Measurements from ENCODE around the gene HMG20A.

The HMG20A gene

GRCh38 chr15:77503764-77504163 is 83.1 kb downstream of the HMG20A start:
- no peak for DNase-seq

GRCh38 chr15:77504306-77504705 is 83.6 kb downstream of the HMG20A start:
- DNase-seq = no peak

- DNase-seq = no peak
Measured at GRCh38 chr15:77504871-77505270, 84.2 kb downstream of the HMG20A start.

GRCh38 chr15:77505556-77505955 is 84.9 kb downstream of the HMG20A start:
- DNase-seq = no peak

GRCh38 chr15:77506311-77507142 is 85.8 kb downstream of the HMG20A start:
- no peak for DNase-seq

- no peak for DNase-seq
Measured at GRCh38 chr15:77507143-77507897, 86.6 kb downstream of the HMG20A start.

GRCh38 chr15:77507911-77508310 is 87.2 kb downstream of the HMG20A start:
- DNase-seq = no peak

- DNase-seq = no peak
Measured at GRCh38 chr15:77508541-77509243, 88.0 kb downstream of the HMG20A start.

- no peak for DNase-seq
Measured at GRCh38 chr15:77510066-77511057, 89.7 kb downstream of the HMG20A start.

GRCh38 chr15:77511869-77512268 is 91.2 kb downstream of the HMG20A start:
- DNase-seq = no peak

GRCh38 chr15:77513226-77513625 is 92.5 kb downstream of the HMG20A start:
- no peak for DNase-seq

GRCh38 chr15:77514641-77515402 is 94.1 kb downstream of the HMG20A start:
- DNase-seq = no peak

GRCh38 chr15:77515613-77516012 is 94.9 kb downstream of the HMG20A start:
- DNase-seq = no peak

GRCh38 chr15:77516076-77516475 is 95.4 kb downstream of the HMG20A start:
- DNase-seq = no peak

- DNase-seq = no peak
Measured at GRCh38 chr15:77516786-77517185, 96.1 kb downstream of the HMG20A start.

- no peak for DNase-seq
Measured at GRCh38 chr15:77517579-77517978, 96.9 kb downstream of the HMG20A start.

- DNase-seq = no peak
Measured at GRCh38 chr15:77518458-77518857, 97.8 kb downstream of the HMG20A start.

- DNase-seq = no peak
Measured at GRCh38 chr15:77519540-77519939, 98.9 kb downstream of the HMG20A start.

- DNase-seq = no peak
Measured at GRCh38 chr15:77521206-77521605, 100.5 kb downstream of the HMG20A start.

- no peak for DNase-seq
Measured at GRCh38 chr15:77525400-77525811, 104.7 kb downstream of the HMG20A start.

GRCh38 chr15:77525907-77526594 is 105.4 kb downstream of the HMG20A start:
- no peak for DNase-seq
